Endothelial cell of coronary artery (primary cell): ENCODE results near the gene PTGES3. TPM values are rescaled to one million over a fixed set of nuclear protein-coding genes. Genes with fewer than 3 reads are reported as not detected.

ENCODE experiments used
- total RNA-seq: library from RNA; depleted of rRNA; stranded (reverse); fragments of >200 nt; gene quantifications from 2 replicates; pipeline ENCODE4 v1.2.3, GENCODE V29; 2014

Gene PTGES3
- total RNA-seq, result 75.5 and 89.3 TPM in 2 replicates

DNA sequence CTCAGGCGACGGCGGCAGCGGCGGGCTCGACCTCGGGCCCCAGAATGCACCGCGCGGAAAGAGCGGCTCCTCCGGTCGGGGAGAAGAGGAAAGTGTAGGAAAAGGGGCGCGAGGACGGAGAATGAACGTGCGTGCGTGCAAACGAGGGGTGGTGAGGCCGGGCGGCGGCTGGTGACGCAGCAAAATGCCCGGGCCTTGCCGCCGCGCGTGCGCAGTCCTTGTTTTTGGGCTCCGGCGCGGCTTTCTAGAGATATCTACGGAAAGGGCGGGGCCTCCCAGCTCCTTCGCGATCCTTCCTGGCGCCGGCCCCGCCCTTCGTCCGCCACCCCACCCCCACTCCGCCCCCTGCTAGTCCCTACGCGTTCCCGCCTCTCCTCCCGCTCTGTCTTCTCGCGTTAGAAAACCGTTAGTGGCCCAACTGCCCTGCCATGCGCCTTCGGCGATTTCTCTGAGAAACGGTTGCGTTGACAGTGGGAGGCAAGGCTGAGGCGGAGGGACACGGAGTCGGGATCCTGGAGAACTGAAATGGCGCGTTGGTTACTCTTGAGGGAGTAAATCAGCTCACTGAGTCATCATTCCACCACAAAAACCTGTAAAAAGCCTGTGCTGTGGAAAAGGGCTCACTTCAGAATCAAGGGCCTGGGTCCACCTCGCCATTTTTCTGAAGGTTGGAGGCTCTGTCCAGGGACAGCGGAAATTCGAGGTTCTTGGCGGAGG lies at the start of gene PTGES3:
Gene PTGES3, minus strand, starts transcription at position 156 of the 717 bp plus-strand sequence. CDS start 285 bp downstream, outside the sequence.

DNA sequence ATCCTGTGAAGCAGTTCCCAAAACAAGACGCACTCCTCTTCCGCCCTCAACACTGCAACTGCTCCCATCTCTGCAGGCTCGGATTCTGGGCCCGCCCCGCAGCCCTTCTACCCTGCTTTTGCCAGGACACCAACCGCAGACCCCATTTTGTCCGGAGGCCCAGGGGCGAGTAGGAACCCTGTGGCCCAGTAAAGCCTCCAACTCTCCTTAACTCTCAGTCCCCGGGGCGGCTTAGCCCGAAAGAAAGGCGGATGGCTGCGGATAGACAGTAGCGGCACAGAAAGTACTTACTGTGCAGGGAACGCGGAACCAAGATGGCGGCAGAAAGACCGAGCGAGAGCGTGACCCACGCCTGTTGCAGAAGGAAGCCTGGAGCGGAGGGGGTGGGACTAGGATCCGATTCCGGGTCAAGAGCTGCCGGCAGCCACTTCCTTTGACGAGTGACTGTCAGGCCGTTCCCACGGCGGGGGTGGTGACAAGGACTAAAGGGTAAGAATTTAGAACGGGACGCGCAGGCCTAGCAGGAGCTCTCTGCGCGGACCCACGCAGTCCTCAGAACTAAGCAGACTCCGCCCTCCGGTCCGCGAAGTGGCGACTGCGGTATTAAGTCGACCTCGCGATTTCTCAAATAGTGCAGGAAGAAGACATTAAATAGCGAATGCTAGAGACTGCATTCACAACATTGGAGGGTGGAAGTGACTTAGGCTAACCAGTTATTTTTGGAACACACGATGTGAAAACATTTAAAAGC lies 37.1 kb upstream of the PTGES3 start, which contains the start of gene NACA:
Gene NACA, minus strand, starts transcription at position 328 of the 751 bp plus-strand sequence. CDS start 778 bp downstream, outside the sequence.

GRCh38 chr12:56645717-56646446 lies 42.2 kb downstream of the PTGES3 start, which contains the start of gene ATP5F1B:
Gene ATP5F1B, minus strand, starts transcription at chr12:56645984. Its CDS starts 21 bp downstream, at chr12:56645963.

GRCh38 chr12:56630180-56630632 lies 57.9 kb downstream of the PTGES3 start, which contains the start of gene BAZ2A:
Gene BAZ2A, minus strand, starts transcription at chr12:56630326. Its CDS starts 12,796 bp downstream, at chr12:56617530.

Other genes starting within 250 kb of the PTGES3 start
- gene TIMELESS, start 238.9 kb downstream of the PTGES3 start, total RNA-seq, result 7.7 and 13.3 TPM in 2 replicates
- not detected in 2 replicates for gene MIP, start 233.6 kb downstream of the PTGES3 start, total RNA-seq
- gene SPRYD4, start 219.7 kb downstream of the PTGES3 start, total RNA-seq, result 1.0 and 1.3 TPM in 2 replicates
- gene GLS2, start 200.1 kb downstream of the PTGES3 start, total RNA-seq, result under 0.01 and 0.18 TPM in 2 replicates
- 25.3 and 32.6 TPM in 2 replicates for gene RBMS2, start 166.5 kb downstream of the PTGES3 start, total RNA-seq
- gene BAZ2A, start 58.0 kb downstream of the PTGES3 start, total RNA-seq, result 13.9 and 28.0 TPM in 2 replicates
- 593 and 680 TPM in 2 replicates for gene ATP5F1B, start 42.3 kb downstream of the PTGES3 start, total RNA-seq
- gene NACA, start 37.0 kb upstream of the PTGES3 start, total RNA-seq, result 1,633 and 1,682 TPM in 2 replicates
- 4.6 and 8.3 TPM in 2 replicates for gene PRIM1, start 64.0 kb upstream of the PTGES3 start, total RNA-seq
- 0.18 and 0.47 TPM in 2 replicates for gene HSD17B6, start 75.0 kb upstream of the PTGES3 start, total RNA-seq
- gene SDR9C7, start 246.1 kb upstream of the PTGES3 start, total RNA-seq, result not detected in 2 replicates